Upper lobe of right lung (tissue), 1 donor: ENCODE data around the gene XYLB. TPM values are rescaled to one million over a fixed set of nuclear protein-coding genes. Genes with fewer than 3 reads are reported as not detected.
A peak's percentile ranks its signal among the peaks of the same experiment; 100 is the strongest.

Source experiments
- ATAC-seq: fragments of 200-7000 bp; cut with Tn5 transposase; one replicate; pipeline ENCODE4 v1.9.1; 2020; ENCODE audit warnings: mild to moderate bottlenecking, moderate library complexity
- DNase-seq: peaks from one replicate; pipeline ENCODE4 v3.0.0-alpha.2; 2020
- H3K27ac ChIP-seq: fragments of 200-600 bp; one replicate; pipeline ENCODE4 v1.8.0; 2022
- H3K27me3 ChIP-seq: fragments of 200-600 bp; one replicate; pipeline ENCODE4 v1.8.0; 2022; ENCODE audit warnings: mild to moderate bottlenecking
- H3K36me3 ChIP-seq: fragments of 200-600 bp; one replicate; pipeline ENCODE4 v1.8.0; 2022
- H3K4me1 ChIP-seq: fragments of 200-600 bp; one replicate; pipeline ENCODE4 v1.8.0; 2022
- H3K4me3 ChIP-seq: fragments of 200-600 bp; one replicate; pipeline ENCODE4 v1.8.0; 2022; ENCODE audit warnings: mild to moderate bottlenecking
- H3K9me3 ChIP-seq: fragments of 200-600 bp; one replicate; pipeline ENCODE4 v1.8.0; 2022
- intact Hi-C: fragments of 100-400 bp; cut with DNase I; formaldehyde crosslinking; loops from one replicate; pipeline ENCODE4 v1.11.0; 2022
- total RNA-seq: library from RNA; stranded (reverse); fragmentation: NEBNext Ultra II Directional; extraction: Animal tissue kit (Norgen Biotek cat#: 25700); gene quantifications from one replicate; pipeline ENCODE4 v1.2.1, GENCODE V29; 2021
- TF ChIP-seq, protein P1 (sequence below): fragments of 200-600 bp; IDR thresholded peaks from one replicate; pipeline ENCODE4 v1.8.0; 2022; ENCODE audit warnings: antibody characterized with exemption
- donor health status: DM: no; HTN: yes; CAD: no; lungs with severe emphysema.

The XYLB gene
- total RNA-seq, 1 donor from 2014 or later, result 3.1 TPM

DNA sequence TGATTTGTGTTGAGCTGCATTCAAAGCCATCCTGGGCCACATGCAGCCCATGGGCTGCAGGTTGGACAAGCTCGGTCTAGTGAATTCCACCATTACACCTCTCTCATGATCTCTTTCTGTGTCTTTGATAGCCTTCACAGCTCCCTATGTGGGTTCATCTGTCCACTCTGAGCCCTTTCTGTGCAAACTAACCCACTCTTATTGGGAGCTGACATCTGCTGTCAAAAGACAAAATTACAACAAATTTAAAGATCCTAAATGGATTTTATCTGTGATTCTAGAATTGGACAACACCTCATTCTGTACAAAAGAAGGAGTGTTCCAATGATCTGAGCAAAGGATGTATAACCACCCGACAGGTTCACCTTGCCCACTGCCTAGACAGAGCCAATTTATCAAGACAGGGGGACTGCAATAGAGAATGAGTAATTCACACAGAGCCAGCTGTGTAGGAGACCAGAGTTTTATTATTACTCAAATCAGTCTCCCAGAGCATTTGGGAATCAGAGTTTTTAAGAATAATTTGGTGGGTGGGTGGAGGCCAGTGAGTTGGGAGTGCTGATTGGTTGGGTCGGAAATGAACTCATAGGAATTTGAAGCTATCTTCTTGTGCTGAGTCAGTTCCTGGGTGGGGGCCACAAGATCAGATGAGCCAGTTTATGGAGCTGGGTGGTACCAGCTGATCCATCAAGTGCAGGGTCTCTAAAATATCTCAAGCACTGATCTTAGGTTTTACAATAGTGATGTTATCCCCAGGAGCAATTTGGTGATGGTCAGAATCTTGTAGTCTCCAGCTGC is 2.6 kb upstream of the XYLB start:
- intact Hi-C loops, result no loop called here
- no peaks in the 10 kb centered on the region for H3K36me3 ChIP-seq
- H3K4me3 ChIP-seq, result no peak overlapping the region
- H3K4me1 ChIP-seq, result peaks cover 7% of the 10 kb centered on the region
- ATAC-seq, result no peak
- H3K27ac ChIP-seq, result no peak overlapping the region
- H3K27me3 ChIP-seq, result no peaks in the 10 kb centered on the region
- TF ChIP-seq, protein P1, sequence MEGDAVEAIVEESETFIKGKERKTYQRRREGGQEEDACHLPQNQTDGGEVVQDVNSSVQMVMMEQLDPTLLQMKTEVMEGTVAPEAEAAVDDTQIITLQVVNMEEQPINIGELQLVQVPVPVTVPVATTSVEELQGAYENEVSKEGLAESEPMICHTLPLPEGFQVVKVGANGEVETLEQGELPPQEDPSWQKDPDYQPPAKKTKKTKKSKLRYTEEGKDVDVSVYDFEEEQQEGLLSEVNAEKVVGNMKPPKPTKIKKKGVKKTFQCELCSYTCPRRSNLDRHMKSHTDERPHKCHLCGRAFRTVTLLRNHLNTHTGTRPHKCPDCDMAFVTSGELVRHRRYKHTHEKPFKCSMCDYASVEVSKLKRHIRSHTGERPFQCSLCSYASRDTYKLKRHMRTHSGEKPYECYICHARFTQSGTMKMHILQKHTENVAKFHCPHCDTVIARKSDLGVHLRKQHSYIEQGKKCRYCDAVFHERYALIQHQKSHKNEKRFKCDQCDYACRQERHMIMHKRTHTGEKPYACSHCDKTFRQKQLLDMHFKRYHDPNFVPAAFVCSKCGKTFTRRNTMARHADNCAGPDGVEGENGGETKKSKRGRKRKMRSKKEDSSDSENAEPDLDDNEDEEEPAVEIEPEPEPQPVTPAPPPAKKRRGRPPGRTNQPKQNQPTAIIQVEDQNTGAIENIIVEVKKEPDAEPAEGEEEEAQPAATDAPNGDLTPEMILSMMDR, result no peak
- H3K9me3 ChIP-seq, result no peaks in the 10 kb centered on the region
- DNase-seq, result no peak

DNA sequence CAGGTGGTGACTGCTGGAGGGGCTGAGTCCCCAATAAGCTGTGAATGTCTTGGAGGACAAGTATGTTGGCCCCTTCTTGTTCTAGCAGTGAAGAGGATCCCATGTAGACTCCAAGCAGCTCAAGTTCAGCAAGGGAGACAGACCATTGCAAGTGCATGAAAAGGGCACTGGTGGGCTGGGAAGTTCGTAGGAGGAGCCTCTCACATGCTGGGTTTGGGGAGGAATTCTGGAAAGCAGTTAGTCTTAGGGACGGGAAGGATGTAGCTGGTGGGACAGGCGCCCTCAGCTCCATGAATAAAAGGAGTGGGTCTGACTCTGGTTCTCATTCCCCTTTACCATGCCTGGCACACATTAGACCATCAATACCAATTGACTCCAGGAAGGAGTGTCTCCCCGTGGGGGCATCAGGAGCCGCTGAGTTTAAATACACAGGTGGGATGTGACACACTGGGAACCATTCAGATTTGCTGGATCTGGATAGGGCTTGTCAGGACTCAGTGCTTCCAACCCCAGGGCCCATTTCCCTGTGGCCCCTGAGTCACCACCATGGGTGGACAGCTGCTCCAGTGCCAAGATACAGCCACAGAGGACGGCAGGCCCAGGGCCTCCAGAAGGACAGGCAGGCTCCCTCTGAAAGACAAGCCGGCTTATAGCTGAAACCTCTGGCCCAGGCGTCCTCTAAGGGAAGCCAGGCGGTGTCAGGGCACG is 552 bp upstream of the XYLB start:
- TF ChIP-seq, protein P1, result no peak
- peaks cover 7% of the 10 kb centered on the region for H3K4me1 ChIP-seq
- peak overlapping the region; percentile 76 for H3K4me3 ChIP-seq
- no peaks in the 10 kb centered on the region for H3K9me3 ChIP-seq
- H3K27ac ChIP-seq, result peak overlapping the region; percentile 6
- intact Hi-C loops, result loop anchor here (5.0 kb wide), 1 partner anchor 131 kb away; no protein-coding TSS in a partner anchor
- no peaks in the 10 kb centered on the region for H3K36me3 ChIP-seq
- DNase-seq (no peak), ATAC-seq (peak; percentile 46)
- H3K27me3 ChIP-seq, result no peaks in the 10 kb centered on the region

DNA sequence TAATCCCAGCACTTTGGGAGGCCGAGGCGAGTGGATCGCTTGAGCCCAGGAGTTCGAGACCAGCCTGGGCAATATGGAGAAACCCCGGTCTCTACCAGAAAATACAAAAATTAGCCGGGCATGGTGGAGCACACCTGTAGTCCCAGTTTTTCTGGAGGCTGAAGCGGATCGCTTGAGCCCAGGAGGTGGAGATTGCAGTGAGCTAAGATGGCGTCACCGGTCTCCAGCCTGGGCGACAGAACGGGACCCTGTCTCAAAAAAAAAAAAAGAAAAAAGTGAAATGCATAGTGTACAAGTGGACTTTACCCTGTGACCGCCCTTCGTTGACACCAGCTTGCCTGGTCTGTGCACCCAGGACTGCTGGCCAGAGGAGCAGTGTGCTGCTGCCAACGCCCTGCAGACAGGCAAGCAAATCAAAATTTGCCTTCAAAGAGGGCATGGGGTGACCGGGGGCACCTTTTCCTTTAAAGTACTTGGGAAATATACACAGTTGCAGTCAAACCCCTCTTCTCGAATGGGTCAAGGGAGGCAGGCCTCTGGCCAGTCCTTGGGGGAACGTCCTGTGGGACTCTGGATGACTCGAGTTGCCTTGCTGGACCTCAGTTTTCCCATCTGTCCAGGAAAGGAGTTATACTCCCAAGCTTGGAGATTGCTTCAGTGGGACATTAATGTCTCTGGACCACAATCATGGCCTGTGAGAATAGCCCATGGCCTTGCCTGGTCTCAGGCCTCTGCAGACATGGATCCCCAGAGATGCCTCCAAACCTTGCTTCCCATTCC is 1.0 kb downstream of the XYLB start:
- H3K36me3 ChIP-seq, result no peaks in the 10 kb centered on the region
- TF ChIP-seq, protein P1, result no peak
- intact Hi-C loops, result loop anchor here (5.0 kb wide), 1 partner anchor 130 kb away; no protein-coding TSS in a partner anchor
- H3K4me1 ChIP-seq, result peaks cover 7% of the 10 kb centered on the region
- no peaks in the 10 kb centered on the region for H3K27me3 ChIP-seq
- ATAC-seq (no peak), DNase-seq (no peak)
- H3K4me3 ChIP-seq, result peak overlapping the region; percentile 76
- H3K27ac ChIP-seq, result peak overlapping the region; percentile 6
- H3K9me3 ChIP-seq, result no peaks in the 10 kb centered on the region

DNA sequence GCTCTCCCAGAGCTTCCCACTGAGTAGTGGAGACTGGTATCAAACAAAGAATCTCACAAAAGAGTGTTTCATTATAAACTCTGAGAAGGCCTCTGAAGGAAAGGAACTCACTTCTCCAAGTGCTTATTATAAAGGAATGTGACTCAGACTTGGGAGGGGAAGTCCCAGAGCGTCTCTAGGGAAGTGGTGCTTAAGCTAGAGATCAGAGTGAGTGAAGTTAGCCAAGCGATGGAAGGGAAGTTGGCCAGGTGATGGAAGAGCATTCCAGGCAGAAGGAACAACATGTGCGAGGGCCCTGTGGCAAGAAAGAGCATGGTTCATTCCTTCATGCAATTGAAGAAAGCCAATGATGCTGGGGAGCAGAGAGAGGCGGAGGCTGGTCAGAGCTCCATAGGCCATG is 2.3 kb downstream of the XYLB start:
- H3K27ac ChIP-seq, result no peak overlapping the region
- no peaks in the 10 kb centered on the region for H3K9me3 ChIP-seq
- no peaks in the 10 kb centered on the region for H3K27me3 ChIP-seq
- intact Hi-C loops, result loop anchor here (5.0 kb wide), 1 partner anchor 128 kb away; no protein-coding TSS in a partner anchor
- peak; percentile 37 for ATAC-seq
- no peaks in the 10 kb centered on the region for H3K36me3 ChIP-seq
- TF ChIP-seq, protein P1, result no peak
- DNase-seq, result no peak
- no peak overlapping the region for H3K4me3 ChIP-seq
- peaks cover 7% of the 10 kb centered on the region for H3K4me1 ChIP-seq

DNA sequence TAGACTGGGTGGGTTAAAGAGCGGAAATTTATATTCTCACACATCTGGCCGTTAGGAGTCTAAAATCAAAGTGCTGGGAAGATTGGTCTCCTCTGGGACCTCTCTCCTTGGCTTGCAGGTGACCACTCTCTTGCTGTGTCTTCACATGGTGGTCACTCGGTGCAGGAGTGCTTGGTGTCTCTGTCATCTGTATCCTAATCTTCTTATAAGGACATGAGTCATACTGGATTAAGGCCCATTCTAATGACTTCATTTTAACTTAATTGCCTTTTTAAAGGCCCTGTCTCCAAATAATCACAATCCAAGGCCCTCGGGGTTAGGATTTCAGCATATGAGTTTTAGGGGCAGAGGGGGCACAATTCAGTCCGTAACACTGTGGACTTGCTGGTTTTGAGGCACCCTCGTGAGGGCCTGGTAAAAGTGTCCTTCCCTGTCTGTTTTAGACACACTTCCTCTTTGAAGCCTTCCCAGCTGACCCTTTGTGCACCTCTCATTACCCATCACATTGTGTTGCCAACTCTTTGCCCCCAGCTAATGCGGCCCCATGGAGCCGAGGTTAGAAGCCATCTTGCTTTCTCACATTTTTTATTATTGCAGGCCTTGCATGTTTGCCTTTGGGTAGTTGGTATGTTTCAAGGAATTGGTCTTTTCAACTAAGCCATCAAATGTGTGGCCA is 3.2 kb downstream of the XYLB start:
- ATAC-seq (no peak), DNase-seq (no peak)
- Histone ChIP-seq H3K36me3 (no peaks in the 10 kb centered on the region), H3K27me3 (no peaks in the 10 kb centered on the region), H3K4me1 (peaks cover 7% of the 10 kb centered on the region), H3K9me3 (no peaks in the 10 kb centered on the region), H3K27ac (no peak overlapping the region), H3K4me3 (no peak overlapping the region)
- intact Hi-C loops, result loop anchor here (5.0 kb wide), 1 partner anchor 127 kb away; no protein-coding TSS in a partner anchor
- TF ChIP-seq, protein P1, result no peak
